GM18519 (cell line): ENCODE data around the gene BRPF1.
"Not testable (repeated sequence)": the region's sequence is repeated elsewhere in the genome, so short reads cannot be mapped to it uniquely, and the experiment has no call there.

Experiments used
- ATAC-seq: cut with Tn5 transposase; IDR thresholded peaks from one replicate; pipeline ENCODE4 v1.9.1; 2021; ENCODE audit warnings: mild to moderate bottlenecking, moderate library complexity; ENCODE audit not compliant: unreplicated experiment, low FRiP score

BRPF1 gene

GRCh38 chr3:9762871-9763270 lies 31.3 kb downstream of the BRPF1 start:
- no peak for ATAC-seq

GRCh38 chr3:9765865-9766264 lies 34.3 kb downstream of the BRPF1 start:
- no peak for ATAC-seq

- no peak for ATAC-seq
Observed at GRCh38 chr3:9767418-9767817, 35.9 kb downstream of the BRPF1 start.

DNA sequence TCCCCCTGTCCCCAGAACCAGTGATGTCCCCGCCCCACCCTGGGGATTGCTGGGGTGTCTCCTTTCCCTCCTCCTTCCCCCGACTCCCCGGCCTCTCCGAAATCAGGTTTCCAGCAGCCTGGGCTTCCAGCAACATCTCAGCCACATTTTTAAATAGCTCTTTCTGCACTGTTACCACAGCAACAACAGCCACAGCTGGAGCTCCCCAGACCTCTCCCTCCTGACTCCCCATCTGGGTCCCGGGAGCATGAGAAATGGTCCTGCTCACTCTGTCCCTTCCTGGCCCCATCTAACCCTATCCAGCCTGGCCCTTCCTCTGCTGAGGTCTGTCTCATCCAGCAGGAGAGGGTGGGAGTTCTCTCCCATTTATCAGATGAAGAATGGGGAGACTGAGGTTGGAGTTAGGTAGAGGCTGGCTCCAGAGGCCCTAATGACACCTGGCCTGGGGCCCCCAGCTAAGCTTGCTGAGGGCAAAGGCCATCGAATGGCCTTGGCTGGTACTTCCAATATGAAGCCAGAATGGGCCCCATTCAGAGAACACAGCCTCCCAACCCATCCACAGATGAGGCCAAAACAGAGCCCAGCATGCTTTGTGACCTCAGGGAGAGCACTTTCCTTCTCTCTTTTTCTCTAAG lies 36.7 kb downstream of the BRPF1 start:
- ATAC-seq: no peak

DNA sequence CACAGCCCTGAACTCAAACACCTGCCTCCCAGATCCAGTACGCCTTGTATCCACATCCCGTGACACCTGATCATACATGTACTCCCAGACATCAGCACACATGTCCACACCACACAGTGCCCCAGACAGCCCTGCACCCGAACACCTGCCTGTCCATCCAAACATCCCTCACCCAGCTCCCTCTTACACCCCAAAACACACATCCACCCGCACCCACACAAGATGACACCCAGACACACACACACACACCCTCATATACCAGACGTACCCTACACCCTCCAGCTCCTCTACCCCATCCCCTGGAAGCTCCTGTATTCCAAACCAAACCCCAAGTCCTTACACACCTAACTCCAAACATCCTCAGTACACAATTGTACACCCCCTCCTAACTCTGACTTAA lies 37.5 kb downstream of the BRPF1 start:
- no peak for ATAC-seq

- no peak for ATAC-seq
Observed at GRCh38 chr3:9769426-9770275, 38.1 kb downstream of the BRPF1 start, which contains the start of gene CAMK1. Gene CAMK1, minus strand, starts transcription at chr3:9769947. Its CDS starts 2,198 bp downstream, at chr3:9767749.

DNA sequence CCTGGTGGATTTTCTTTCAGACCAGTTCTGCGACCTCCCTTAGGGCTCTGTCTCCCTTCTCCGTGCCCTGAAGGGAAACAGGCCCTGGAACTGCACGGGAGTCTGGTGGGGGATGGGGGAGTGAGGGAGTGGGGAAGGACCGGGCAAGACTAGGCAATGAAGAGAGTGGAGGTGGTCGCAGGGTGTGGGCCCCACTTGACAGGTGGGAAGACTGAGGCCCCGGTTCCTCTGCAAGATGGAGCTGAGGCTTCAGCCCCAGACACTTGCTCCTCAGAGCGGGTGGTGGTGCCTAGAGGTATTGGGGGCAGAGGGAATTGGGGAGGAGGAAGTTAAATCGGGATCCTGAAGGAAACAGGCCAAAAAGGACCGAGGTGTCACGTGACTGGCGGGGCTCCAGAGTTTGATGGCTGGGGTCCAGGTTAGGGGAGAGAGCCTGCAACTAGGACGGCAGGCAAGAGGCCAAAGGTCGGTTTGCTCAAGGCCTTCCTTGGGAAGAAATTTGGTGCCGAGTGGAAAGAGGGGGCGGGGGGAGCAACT lies 38.8 kb downstream of the BRPF1 start:
- no peak for ATAC-seq

- not testable (repeated sequence) for ATAC-seq
Observed at GRCh38 chr3:9771007-9771406, 39.5 kb downstream of the BRPF1 start.

DNA sequence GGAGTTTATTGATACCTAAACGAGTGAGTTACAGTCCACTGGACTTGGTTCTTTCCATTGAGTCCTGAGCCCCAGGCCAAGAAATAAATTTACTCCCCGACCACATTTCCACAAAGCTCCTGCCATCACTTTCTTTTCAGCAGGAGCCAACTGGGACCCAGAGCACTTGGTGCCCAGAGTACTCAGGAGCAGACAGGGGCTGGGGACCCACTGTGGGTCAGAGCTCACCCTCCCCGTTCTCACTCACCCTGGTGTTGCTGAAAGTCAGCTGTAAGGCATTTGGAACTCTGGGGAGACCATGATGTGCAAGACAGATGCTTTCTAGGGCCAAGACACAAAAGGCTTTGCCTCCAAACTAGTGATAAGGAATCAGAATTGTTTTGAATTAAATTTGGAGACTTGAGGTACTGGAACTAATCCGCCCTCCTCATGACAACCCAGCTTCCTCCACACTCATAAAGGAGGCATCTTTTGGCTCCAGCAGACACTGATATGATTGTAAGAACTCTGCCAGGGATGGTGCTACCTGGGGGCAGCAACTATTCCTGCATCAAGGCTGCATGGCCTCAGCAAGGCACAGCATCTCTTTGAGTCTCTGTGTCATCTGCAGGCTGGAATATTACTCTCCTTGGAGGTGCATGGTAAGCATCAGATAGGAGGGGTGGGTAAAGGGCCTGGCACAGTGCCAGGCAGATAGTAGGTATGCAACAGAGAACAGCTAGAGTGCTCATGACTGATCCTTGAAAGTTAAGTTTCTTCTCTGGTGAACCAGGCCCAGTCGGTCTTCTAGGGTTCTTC lies 45.6 kb downstream of the BRPF1 start:
- no peak for ATAC-seq

DNA sequence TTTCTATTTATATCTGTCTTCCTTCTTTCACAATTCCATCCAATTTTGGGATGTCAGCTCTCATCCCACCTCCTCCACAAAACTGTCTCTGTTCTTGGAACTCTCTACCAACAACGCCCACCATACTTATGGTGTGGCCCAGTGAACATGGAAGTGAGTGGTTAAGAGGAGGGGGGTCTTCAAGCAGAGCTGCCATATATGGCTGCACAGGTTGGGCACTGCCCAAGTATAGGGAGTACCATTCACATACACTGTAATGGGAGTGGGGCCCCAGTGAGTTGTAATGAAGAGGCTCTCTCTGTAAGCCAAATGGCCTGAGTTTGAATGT lies 46.1 kb downstream of the BRPF1 start:
- ATAC-seq: no peak

- no peak for ATAC-seq
Observed at GRCh38 chr3:9778143-9779074, 46.9 kb downstream of the BRPF1 start.

- no peak for ATAC-seq
Observed at GRCh38 chr3:9779075-9779593, 47.6 kb downstream of the BRPF1 start.

- peak; percentile 48 for ATAC-seq
Observed at GRCh38 chr3:9779721-9780457, 48.4 kb downstream of the BRPF1 start.

DNA sequence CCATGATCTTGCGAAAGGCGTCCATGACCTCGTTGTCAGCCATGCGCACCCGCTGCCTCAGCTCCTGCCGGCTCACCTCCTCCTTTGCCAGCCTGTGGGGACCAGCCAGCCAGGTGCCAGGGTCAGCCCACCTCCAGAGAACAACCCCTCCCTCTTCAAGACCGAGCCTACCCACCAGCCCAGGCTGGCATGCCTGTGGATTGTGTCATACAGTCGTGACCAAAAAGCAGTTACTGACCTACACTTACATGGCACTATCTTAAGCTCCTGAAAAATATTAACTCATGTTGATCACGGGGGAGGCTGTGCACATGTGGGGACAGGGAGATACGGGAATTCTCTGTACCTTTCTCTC lies 48.9 kb downstream of the BRPF1 start:
- no peak for ATAC-seq

- ATAC-seq: no peak
Observed at GRCh38 chr3:9780910-9781309, 49.4 kb downstream of the BRPF1 start.

- ATAC-seq: no peak
Observed at GRCh38 chr3:9781551-9781950, 50.0 kb downstream of the BRPF1 start.

GRCh38 chr3:9781978-9782603 lies 50.6 kb downstream of the BRPF1 start:
- ATAC-seq: no peak

- ATAC-seq: no peak
Observed at GRCh38 chr3:9782770-9783169, 51.2 kb downstream of the BRPF1 start.

DNA sequence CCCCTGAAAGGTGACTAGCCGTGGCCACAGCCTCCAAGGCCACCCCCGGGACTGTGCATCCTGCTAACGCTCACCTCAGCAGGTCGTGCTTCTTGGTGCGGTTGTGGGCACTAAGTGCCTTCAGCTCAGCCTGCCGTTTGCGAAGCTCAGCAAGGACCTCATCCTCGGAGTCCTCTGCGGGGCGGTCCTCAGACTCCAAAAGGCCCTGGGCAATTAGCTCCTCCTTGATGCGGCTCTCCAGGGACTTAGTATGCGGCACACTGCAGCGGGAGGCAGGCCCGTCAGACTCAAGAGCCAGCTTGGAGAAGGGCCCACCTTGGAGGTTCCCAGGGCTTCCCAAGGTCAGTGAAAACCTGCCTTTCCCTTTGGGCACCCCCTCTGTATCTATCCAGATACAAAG lies 52.4 kb downstream of the BRPF1 start:
- ATAC-seq: no peak
